Activated CD4-positive, CD25-positive, alpha-beta regulatory T cell treated with anti-CD3 and anti-CD28 coated beads, Interleukin-2, amount 50 U/mL, for 16 hours (primary cell): ENCODE results near the gene SWT1.
"Not testable (repeated sequence)": the region's sequence is repeated elsewhere in the genome, so short reads cannot be mapped to it uniquely, and the experiment has no call there.

Experiments used
- DNase-seq: peaks from one replicate; pipeline ENCODE4 v3.0.0-alpha.2; 2020; ENCODE audit warnings: low read depth, low spot score

The SWT1 gene

DNA sequence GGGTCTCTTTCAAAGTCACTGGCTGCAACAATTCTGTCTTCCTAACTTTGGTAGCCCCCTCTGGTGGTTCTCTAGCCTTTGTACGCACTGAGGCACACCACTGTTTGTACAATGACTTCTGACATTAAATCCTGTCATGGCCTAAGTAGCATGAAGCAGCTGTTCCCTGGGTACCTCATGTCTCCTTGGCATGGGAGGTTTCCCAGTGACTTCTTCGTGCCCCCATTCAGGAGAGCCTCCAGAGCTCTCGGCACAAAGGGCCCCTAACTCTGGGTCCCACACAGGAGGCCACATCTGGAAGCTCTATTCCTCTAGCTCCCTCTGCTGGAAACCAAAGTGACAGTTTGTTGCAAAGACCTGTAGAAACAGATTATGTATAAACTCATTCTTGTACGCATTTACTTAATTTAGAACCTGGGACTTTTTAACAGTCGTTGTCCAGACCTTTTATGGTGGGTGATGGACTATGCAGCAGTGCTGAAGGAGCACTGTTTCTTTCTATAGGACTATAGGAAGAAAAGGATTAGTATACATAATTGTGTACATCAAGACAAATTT, 13.4 kb downstream of the SWT1 start:
- DNase-seq: no peak

DNA sequence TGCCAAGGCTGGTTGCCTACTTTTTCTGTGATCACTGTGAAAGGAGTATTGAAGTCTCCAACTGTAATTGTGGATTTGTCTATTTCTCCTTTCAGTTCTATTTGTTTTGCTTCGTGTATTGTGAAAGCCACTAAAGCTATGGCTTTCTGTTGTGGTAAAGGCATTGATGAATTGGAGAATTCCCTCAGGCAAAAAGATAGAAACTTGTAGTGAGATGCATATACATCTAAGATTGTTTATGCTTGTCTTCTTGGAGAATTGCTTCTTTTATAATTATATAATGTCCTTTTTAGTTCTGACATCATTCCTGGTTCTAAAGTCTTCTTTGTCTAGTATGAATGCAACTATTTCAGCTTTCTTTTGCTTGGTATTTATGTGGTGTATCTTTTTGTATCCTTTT, 36.8 kb downstream of the SWT1 start:
- no peak for DNase-seq

DNA sequence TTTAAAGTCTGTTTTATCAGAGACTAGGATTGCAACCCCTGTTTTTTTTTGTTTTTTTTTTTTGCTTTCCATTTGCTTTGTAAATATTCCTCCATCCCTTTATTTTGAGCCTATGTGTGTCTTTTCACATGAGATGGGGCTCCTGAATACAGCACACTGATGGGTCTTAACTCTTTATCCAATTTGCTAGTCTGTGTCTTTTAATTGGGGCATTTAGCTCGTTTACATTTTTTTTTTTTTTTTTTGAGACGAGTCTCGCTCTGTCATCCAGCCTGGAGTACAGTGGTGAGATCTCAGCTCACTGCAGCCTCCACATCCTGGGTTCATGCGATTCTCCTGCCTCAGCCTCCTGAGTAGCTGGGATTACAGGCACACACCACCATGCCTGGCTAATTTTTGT, 41.7 kb downstream of the SWT1 start:
- DNase-seq: not testable (repeated sequence)

DNA sequence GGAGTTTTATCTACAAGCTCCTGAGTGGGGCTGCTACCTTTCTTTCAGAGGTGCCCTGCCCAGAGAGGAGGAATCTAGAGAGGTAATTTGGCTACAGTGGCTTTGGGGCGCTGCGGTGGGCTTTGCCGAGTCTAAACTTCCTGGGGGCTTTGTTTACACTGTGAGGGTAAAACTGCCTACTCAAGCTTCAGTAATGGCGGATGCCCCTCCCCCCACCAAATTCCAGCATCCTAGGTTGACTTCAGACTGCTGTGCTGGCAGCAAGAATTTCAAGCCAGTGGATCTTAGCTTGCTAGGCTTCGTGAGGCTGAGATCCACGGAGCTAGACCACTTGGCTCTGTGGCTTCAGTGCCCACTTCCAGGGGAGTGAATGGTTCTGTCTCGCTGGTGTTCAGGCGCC, 43.9 kb downstream of the SWT1 start:
- DNase-seq: no peak

DNA sequence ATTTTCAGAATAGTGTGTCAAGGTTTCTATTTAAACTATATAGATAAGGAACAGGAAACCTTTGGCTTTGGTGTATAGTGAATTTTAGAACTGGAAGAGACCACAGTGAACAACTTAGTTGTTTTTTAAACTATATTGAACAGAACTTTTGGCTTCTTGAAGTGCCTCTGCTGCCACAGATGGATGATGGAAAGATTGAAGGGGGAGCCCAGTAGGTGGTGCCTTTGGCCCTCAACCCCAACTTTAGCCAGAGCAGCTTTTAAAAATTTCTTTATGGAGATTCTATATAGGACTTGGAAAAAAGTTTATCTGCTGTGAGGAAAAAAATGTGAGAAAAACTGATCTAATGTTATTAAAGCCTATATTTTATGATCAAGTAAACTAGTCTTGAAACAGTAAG, 50.2 kb downstream of the SWT1 start:
- DNase-seq: no peak

DNA sequence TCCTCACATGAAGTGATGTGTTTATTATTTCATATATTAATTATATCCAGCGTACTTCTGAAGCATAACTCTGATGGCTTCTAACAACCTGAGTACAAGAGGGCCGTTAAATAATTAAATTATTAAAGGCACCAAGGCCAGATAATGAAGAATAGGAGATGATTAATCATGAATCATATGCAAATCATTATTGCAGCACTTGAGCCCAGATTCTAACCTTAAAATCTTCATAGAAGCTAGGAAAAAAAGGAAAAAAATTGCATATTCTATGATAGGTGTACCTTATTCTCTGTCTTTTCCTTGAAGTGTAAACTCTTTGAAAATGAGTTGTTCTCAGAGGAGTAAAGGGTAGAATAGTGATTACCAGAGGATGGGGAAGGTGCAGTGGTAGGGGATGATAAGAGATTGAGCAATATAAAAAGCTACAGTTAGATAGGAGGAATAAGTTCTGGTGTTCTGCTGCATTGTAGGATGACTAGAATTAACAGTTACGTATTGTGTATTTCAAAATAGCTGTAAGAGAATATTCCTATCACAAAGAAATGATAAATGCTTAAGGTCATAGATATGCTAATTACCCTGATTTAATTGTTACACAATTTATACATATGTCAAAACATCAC, 51.1 kb downstream of the SWT1 start:
- no peak for DNase-seq

DNA sequence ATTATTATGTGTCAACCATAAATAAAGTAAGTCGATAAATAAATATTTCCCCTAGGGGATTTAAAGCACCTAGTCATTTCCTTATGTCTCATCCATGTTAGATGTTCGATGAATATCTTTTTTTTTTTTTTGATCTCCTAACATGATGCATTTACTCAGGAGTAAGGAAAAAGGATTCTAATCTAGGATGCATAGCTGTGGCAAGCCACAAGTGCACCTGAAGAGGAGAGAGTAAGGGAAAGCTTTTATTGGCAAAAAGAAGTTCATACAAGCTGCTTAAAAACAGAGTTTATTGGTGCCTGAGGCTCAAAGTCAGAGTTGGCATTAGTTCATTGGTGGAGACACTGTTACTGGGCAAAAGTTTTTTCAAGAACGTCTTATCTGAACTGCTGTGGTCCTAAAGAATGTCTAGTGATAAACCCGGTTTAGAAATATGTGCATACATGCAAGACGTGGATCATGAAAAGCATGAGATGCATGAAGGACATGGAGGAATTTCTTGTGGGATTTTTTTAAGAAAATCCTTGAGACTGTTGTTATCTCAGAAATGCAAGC, 51.7 kb downstream of the SWT1 start:
- no peak for DNase-seq

DNA sequence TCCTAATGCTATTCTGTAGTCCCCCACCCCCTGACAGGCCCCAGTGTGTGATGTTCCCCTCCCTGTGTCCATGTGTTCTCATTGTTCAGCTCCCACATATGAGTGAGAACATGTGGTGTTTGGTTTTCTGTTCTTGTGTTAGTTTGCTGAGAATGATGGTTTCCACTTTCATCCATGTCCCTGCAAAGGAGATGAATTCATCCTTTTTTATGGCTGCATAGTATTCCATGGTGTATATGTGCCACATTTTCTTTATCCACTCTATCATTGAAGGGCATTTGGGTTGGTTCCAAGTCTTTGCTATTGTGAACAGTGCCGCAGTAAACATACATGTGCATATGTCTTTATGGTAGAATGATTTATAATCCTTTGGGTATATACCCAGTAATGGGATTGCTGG, 52.4 kb downstream of the SWT1 start:
- DNase-seq: not testable (repeated sequence)

DNA sequence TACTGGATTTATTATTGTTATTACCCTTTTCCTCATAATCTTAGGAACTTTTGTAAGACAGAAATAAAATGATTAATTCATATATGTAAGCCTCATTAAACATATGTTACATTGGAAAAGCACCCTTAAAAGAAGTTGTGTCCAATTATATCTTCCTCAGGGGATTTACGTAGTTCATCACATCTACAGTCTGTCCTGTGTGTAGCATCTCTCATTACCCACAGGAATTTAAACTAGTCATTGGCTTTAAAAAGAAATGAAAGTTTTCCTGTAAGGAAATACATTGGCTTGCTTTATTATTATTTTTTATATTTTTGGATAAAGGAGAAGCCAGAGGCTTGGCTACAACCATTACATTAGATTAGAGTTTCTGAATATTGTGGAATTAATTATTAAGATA, 56.1 kb downstream of the SWT1 start:
- DNase-seq: no peak

DNA sequence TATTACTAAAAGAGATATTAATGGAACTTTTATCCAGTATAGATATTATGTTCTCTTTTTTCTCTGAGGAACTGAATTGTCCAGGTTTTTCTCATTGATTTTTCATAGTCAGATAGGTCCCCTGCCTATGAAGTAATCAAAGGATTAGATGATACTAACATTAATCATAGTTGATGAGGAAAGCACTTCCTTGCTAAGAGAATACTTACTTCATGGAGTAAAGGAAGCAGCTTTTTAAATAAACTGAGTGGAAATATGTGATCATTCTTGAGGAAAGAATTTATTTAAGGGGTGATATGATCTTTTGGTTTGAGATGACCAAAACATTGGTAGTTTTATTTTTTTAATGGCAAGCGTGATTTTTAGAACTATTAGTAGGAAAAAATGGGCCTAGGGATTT, 58.9 kb downstream of the SWT1 start:
- DNase-seq: no peak

DNA sequence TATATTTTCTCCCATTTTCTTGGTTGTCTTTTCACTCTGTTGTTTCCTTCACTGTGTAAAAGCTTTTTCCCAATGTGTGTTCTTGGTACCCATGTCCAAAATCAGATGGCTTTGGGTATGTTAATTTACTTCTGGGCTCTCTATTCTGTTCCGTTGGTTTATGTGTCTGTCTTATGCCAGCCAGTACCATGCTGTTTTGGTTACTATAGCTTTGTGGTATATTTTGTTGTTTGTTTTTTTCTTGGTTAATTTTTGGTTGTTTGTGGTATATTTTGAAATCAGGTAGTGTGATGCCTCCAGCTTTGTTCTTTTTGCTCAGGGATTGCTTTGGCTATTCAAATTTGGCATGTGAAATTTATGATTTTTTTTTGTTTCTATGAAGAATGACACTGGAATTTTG, 67.2 kb downstream of the SWT1 start:
- no peak for DNase-seq

DNA sequence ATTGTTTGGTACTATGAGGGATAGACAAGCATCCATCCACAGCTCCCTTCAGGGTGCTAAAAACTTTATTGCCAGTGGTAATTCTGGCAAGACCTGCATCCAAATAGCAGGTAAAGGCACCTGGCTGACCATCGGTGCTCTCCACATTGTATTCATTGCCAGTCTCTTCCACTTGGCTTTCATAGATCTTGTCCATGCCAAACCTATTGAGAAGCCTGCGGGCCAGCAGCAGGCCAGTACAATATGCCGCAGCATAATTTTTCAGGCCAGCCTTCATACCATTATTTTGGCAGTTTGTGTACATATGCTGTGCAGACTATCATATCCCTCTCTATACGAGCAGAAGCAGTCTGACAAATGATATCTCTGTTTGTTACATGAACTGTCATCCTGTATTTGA, 70.2 kb downstream of the SWT1 start:
- no peak for DNase-seq

DNA sequence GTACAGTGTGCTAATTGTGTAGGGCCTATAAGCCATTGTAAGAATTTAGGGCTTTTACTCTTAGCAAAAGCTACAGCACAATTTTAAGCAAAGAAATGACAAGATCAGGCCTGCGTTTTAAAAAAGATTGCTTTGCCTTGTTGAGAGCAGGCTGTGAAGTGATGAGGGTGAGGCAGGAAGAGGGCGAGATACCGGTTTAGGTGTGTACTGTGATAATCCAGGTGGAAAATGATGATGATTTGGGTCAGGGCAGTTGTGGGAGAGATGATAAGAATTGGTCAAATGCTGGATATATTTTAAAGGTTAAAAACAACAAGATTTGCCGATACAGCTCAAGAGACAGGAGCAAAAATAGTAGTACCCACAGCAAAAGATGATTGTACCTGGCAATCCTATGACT, 72.0 kb downstream of the SWT1 start:
- DNase-seq: no peak

DNA sequence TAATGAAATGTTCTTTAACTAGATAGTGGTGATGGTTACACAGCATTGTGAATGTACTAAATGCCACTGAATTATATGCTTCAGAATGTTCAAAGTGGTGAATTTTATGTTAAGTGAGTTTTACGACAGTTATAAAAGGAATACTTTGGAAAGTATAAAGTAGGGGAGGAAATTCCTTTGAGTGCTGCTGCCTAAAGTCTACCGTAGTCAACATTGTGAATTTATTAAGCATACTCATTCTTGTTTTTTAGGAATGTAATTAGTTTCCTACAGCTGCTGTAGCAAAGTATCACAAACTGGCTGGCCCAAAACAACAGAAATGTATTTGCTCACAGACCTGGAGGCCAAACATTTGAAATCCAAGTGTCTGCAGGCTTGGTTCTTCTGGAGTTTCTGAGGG, 73.0 kb downstream of the SWT1 start:
- no peak for DNase-seq

DNA sequence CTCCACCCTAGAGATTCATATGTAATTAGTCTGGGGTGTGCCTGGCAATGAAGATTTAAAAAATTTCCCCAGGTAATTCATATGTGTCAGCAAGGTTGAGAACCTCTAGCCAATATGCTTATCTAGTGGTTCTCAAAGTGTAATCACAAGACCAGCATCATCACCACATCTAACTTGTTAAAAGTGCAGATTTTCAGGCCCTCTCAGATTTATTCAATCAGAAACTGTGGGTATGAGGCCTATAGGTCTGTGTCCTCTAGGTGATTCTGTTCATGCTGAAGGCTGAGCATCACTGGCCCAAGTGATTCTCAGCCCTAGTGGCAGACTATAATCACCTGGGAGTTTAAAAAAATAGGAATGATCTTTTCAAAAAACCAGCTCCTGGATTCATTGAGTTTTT, 75.9 kb downstream of the SWT1 start:
- no peak for DNase-seq

DNA sequence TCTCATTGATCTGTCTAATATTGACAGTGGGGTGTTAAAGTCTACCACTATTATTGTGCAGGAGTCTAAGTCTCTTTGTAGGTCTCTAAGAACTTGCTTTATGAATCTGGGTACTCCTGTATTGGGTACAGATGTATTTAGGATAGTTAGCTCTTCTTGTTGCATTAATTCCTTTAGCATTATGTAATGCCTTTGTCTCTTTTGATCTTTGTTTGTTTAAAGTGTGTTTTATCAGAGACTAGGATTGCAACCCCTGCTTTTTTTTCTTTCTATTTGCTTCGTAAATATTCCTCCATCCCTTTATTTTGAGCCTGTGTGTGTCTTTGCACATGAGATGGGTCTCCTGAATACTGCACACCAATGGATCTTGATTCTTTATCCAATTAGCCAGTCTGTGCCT, 77.2 kb downstream of the SWT1 start:
- DNase-seq: not testable (repeated sequence)

DNA sequence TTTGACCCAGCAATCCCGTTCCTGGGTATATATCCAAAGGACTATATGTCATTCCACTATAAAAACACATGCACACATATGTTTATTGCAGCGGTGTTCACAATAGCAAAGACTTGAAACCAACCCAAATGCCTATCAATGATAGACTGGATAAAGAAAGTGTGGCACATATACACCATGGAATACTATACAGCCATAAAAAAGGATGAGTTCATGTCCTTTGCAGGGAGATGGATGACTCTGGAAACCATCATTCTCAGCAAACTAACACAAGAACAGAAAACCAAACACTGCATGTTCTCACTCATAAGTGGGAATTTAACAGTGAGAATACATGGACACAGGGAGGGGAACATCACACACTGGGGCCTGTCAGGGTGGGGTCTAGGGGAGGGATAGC, 80.2 kb downstream of the SWT1 start:
- DNase-seq: not testable (repeated sequence)

DNA sequence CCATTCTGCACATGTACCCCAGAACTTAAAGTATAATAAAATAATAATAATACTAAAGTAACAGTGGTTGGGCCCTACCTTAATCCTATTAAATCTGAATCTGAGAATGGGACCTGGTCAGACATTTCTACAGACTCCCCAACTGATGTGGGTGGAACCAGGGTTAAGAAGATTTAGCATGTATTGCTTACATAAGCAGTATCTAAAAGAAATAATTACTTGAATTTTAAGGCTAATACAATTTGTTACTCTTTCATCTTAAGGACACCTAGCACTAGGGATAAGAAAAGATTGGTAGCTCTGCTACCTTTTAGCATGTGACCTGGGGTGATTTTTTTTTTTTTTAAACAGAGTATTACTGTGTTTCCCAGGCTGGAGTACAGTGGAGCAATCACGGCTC, 80.7 kb downstream of the SWT1 start:
- DNase-seq: no peak

DNA sequence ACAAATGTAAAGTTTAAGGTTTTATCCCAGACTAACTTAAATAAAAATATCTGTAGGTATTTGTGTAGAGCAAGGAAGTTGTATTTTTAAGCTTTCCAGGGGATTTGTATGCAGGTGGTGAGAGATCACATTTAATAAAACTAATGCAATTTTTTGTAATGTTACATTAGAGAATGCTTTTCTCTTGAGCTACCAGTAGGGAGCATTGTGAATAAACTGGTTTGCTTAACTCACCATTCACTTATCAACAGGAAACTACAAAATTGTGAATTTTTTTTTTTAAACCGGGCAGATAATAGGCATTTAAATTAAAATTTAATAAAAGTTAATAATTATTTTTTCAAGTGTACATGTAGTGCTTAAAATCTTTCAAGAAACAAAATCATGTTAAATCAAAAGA, 81.5 kb downstream of the SWT1 start:
- no peak for DNase-seq

DNA sequence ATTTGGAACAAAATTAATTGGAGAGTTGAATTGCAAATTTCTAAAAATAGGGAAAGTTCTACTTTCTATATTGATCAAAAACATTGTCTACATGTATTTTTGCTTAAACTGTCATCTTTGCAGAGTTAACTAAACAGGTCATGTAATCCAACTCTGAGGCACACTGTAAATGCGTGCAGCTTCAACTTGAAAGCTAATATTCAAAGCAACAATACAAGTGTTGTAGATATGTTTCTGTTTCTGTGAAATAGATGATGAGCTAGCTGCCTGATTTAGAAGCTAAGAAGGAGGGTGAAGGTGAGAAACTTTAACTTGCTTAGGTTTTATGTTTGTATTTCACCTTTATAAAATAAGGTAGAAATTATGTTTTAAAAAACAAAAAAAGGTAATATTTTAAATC, 82.9 kb downstream of the SWT1 start:
- DNase-seq: no peak

DNA sequence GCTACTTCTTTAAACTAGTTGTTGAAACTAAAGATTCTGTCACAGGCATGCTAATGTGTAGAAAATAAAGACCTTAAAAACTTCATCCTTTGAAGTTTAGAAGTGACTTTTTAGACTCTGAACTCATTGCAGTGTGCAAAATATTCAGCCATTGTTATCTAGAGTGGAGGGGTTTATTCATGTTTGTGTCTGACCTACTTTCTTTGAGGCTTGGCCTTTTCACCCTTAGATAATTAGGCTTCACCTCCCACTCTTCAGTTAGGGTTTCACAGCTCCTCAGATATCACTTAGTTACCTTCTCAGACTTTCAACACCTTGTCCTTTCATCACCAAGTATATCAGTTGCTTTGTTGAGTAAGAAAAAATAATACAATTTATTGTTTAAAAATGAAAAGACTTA, 84.2 kb downstream of the SWT1 start:
- DNase-seq: no peak

DNA sequence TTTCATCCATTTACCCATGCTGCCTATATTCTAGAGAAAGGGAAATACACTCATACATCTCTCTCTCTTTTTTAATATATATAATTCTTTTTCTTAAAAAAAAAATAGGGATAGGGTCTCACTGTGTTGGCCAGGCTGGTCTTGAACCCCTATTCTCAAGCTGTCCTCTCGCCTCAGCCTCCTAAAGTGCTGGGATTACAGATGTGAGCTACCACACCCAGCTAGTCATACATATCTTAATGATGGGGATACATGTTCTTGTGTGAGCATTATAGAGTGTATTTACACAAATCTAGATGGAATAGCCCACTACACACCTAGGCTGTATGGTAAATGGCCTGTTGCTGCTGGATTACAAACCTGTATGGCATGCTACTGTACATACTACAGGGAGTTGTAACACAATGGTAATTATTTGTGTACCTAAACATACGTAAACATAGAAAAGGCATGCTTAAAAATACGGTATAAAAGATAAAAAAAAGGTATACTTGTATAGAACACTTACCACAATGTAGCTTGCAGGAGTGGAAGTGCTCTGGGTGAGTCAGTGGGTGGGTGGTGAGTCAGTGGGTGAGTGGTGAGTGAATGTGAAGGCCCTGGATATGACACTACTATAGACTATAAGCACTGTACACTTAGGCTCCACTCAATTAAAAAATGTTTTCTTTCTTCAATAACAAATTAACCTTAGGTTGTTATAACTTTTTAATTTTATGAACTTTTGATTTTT, 87.2 kb downstream of the SWT1 start:
- DNase-seq: no peak

DNA sequence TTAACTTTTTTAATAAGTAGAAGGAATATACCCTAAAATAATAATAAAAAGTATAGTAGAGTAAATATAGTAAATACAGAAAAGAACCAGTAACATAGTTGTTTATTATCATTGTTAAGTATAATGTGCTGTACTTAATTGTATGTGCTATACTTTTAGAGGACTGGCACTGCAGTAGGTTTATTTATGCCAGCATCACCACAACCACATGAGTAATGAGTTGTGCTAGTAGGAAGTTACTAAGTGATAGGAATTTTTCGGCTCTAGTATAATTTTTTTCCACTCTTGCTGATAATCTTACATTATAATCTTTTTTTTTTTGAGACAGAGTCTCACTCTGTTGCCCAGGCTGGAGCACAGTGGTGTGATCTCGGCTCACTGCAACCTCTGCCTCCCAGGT, 88.5 kb downstream of the SWT1 start:
- DNase-seq: no peak
